Stimulated activated CD4-positive, alpha-beta T cell treated with anti-CD3 and anti-CD28 coated beads, TNF-alpha, amount 100 ng/mL, for 24 hours (primary cell): ENCODE data around the gene DKC1.
A peak's percentile ranks its signal among the peaks of the same experiment; 100 is the strongest.

Experiments
- DNase-seq, 3 experiments: peaks; one replicate each; pipeline ENCODE4 v3.0.0-alpha.2; 2020; ENCODE audit warnings: low read depth in 3 of 3

Gene DKC1

DNA sequence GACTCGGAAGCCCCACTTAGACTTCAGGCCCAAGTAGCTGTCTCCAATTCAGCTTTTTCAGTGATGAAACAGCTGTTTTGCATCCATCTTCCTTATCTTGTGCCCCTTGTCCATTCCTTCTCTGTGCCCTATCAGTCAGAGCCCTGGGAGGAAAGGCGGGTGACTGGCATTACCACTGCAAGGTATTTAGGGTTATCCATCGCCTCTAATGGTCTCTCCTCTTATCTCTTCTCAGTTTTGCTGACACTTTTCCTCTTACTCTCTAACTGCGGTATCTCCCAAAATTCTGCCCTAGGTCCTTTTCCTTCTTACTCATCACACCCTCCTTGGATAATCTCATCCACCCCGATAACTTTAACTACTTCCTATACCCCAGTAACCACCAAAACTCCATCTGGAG lies 25.5 kb upstream of the DKC1 start:
- DNase-seq: no peak

DNA sequence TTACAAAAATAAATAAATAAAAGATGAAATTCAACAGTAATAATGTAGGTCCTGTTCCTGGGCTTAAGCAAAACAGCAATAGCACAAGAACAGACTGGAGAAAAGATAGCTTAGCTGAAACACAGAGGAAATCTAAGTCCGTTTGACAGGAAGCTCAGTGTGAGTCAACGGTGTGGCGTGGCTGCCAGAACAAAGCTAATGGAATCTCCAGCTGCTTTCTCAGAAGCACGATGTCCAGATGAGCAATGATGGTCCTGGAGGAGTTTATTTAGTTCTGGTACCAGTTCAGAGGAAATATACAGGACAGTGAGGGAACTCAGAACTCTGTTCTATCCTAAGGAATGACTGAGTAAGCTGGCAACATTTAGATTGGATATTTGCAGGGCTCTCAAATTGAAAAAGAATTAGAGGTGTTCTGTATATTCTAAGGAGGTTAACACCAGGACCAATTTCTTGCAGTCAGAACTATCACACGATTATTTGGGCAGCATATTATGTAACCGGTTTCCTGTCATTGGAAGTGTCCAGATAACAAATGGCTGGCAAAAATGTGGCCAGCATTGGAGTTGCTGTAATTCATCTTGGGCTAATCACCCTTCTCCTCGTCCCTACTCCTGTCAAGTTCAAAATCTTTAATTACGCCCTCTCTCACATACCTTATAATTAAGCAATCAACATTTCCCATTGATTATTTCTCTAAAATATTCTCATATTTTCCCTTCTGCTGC lies 24.5 kb upstream of the DKC1 start:
- DNase-seq: no peak

GRCh38 chrX:154739952-154740465 lies 22.7 kb upstream of the DKC1 start:
- no peak for DNase-seq

GRCh38 chrX:154742613-154743012 lies 20.1 kb upstream of the DKC1 start:
- DNase-seq: no peak

- DNase-seq: no peak
Observed at GRCh38 chrX:154748712-154749339, 13.8 kb upstream of the DKC1 start.

GRCh38 chrX:154749856-154750255 lies 12.8 kb upstream of the DKC1 start:
- no peak for DNase-seq

DNA sequence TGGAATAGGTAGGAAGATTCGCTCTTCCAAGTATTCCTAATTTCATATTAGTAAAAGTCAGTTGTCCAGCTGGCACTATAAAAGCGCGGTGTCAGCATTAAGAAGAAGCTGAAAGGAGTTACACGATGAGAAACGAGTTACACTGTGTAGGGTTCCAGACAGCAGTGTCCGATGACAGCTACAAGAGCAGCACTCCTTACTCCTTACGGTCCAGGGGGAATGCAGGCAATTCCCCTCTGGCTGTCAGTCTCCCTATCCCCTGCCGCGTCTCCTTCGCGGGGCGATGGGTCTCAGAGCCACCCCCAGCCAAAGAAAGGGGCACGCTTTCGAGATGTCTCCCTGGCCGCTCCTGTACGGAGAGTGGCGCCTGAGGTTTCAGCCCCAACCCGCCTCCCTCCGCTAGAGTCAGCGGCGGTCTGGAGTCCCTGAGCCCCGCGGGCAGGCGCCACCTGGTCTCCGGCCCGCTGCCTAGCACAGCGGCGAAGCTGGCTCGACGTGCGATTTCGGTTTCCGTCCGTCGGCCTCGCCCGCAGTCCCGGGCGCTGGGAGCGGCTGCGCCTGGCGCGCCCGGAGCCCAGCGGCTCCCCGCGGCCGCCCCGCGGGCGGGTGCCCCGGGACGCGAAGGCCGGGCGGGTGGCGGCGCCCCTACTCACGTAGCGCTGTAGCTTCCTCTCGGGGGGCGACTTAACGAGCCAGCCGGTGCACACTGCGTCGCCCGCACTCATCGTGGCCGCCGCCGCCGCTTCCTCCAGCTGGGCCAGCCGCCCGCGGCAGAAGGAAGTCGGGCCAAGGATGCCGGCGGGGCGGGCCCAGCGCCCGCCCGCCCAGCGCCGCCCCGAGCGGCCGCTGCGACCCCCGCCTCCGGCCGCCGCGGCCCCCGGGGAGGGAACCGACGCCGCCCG lies 12.1 kb upstream of the DKC1 start, which contains the start of gene GAB3:
Gene GAB3 (minus strand): TSS at position 777 of the 902 bp plus-strand sequence. CDS start 52 bp downstream, at position 725.
- peak in 1 of 3 experiments; percentile 36 for DNase-seq

DNA sequence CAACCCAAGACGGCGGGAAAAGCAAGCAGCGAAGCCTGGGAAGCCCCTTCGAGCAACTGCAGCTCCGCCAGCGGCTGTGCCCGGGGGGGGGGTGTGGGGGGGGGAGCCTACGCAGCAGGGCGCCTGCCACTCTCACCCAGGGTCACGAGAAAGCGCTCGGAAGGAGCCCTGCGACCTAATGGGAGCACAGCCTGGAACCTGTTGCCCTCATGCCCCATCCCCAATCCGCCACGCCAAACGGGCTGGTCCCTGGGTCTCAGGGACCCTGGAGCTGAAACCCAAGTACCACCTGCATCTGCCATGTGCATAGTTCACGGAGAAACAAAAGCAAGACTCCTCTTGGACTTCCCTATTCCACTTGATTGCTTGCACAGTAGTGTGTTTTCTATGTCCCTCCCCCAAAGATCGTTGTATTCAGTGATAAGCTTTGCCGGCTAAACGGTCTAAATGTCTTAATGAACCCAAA lies 11.4 kb upstream of the DKC1 start:
- DNase-seq: no peak

DNA sequence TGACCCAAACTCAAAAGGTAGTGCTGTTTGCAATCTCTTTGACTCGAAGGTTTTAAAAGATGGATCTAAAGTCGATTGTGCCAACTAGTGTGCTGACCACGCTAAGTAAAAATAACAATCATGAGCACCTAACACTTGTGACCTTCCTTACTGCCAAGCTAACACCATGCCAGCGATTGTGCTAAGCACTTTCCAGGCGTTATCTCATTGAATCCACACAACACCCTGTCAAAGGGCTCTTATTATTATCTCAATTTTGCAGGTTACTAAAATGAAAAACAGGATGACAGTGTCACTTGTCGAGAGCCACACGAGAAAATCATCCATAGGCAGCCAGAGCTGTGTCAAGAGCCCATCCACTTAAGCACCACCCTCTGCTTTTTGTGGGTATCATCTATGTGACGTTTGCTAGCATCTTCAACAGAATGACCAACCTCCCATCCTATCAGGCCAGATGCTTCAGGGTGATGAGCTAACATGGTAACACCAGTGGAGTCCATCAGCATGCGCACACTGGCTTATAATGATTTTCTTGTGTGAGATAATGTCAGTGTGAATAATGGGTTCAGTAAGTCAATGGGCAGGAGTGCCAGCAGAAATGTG lies 10.9 kb upstream of the DKC1 start:
- DNase-seq: no peak

DNA sequence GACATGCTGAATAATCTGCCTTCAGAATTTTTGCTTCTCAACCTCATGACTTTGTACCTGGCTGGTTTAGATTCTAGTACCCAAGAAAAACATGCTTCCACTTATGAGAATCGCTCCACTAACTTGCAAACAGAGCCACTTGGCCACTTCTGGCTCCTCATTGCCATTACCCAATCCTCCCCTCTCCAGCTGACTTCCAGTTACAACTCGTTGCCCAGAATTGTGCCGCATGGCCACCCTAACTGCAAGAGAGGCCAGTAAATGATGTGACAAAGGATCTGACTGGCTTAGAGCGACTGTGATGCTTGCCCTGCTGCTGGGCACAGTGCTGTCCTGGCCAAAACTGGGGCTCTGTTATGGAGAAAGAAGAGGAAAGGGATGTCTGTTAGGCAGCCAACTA lies 4.0 kb upstream of the DKC1 start:
- no peak for DNase-seq

DNA sequence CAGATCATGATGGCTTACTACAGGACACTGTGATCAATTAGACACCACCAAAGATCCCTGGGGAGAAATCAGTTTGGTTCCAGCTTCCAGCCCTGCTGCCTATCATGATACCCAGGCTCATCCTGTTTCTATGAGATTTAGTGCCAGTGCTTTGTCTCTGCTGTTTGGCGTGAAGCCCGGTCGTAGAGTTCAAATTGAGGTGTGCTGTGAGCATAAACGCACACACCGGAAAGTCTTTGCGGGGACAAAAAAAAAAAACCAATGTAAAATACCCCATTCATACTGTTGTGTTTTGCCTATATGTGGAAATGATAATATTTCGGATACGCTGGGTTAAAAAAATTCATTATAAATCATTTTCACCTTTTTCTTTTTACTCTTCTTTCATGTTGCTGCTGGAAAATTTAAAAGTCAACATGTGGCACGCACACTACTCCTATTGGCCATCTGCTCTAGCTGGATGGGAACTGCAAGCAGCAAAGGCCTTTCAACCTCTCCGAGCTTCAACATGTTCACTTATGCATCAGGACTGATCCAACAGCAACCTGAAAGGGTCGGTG lies 607 bp upstream of the DKC1 start:
- DNase-seq: no peak

- DNase-seq: no peak
Observed at GRCh38 chrX:154774622-154775021, 12.0 kb downstream of the DKC1 start.

DNA sequence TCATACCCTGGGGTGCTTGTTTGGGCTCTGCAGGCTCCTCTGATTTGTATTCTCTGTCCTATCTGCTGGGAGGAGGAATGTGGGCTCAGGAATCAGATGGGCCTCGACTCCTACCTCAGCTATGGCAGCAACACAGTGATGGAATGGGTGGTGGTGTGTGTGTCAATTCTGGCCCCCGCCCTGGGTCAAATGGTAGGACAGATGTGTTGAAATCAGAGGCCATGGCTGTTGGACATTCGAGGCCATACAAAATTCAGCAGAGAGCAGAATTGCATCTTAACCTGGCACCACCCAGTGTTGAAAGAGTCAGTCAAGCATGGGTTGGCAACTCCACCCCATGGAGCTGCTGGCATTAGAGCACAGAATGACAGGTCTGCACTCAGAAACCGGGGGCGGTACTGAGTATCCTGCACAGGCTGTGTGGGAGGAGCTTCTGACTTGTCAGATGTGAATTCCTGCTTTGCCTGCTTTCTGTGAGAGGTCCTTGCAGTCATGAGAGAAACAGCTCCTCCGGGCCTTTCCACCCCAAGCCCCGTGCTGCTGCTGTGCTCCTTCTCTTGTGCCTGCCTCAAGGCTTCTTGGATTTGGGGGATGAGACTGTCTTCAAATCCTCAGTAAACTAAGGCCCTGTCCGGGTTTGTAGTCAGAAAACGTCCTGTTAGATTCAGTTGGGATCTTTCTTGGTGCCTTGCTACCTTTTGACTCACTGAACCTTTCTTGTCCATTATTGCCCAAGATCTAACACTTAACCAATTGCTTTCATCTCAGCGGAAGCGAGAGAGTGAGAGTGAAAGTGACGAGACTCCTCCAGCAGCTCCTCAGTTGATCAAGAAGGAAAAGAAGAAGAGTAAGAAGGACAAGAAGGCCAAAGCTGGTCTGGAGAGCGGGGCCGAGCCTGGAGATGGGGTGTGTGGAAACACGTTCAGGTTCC lies 13.0 kb downstream of the DKC1 start:
- peak in 1 of 3 experiments; percentile 38 for DNase-seq

DNA sequence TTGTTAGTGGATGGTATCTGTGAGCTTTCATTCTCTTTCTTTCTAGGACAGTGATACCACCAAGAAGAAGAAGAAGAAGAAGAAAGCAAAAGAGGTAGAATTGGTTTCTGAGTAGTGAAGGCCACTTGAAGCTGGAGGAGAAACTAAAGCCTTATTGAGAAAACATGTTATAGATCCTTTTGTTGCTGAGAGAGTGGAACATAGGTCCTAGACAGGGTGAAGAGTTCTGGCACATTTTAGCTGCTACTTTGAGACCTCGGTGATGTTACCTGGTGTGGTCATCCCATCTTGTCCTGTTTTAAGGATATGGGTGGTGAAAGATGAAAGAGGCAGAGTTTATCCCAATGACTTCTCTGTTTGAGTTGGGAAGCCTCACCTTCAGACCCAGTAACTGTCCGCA lies 14.1 kb downstream of the DKC1 start:
- no peak for DNase-seq

GRCh38 chrX:154779261-154779660 lies 16.6 kb downstream of the DKC1 start:
- no peak for DNase-seq

DNA sequence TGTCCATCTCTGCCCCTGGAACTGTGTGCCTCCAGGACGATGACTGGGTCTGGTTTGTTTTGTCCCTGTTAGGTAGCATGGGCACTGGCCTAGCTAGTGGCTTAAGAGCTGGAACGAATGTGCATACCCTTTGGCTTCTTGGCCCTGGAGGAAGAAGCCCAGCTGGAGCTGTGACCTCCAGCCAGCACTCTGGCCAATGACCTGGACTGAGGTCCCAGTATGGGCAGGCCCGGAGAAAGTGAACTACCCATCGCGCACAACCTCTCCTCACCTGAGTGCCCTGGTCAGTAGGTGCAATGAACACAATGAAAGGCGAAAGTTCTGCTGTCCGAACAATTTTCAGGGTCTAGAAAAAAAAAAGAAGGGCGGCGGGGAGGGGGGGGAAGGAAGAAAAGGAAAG lies 18.3 kb downstream of the DKC1 start:
- DNase-seq: no peak

GRCh38 chrX:154784149-154784995 lies 21.7 kb downstream of the DKC1 start:
- DNase-seq: no peak

GRCh38 chrX:154785716-154786115 lies 23.1 kb downstream of the DKC1 start:
- no peak for DNase-seq

- DNase-seq: no peak
Observed at GRCh38 chrX:154791467-154791866, 28.8 kb downstream of the DKC1 start.
